GM12872 (cell line): ENCODE results near the gene ARSB.

Experiments used
- CTCF ChIP-seq: IDR thresholded peaks from 3 replicates; pipeline ENCODE4 v1.5.1; 2011; ENCODE audit warnings: low read depth, mild to moderate bottlenecking, low read length, moderate library complexity; ENCODE audit not compliant: insufficient read depth

The ARSB gene

DNA sequence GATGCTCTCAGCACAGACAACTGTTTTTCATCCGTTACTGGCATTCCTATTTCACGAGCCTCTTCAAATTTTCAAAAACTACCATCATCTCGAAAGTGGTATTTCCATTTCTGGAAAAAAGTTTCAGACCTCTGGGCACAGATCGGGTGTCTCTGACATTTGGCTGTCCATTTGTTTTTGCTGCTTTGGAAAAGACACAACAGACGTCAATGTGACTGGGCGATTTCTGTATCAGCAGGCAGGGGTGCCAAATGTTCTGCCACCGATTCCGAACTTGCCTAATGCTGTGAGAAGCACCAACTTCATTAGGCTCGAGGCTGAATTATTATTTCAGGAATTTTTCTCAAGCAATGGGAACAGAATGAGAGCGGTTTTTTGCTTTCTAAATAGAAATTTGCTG is 105.6 kb downstream of the ARSB start:
- no peak for TF ChIP-seq CTCF

DNA sequence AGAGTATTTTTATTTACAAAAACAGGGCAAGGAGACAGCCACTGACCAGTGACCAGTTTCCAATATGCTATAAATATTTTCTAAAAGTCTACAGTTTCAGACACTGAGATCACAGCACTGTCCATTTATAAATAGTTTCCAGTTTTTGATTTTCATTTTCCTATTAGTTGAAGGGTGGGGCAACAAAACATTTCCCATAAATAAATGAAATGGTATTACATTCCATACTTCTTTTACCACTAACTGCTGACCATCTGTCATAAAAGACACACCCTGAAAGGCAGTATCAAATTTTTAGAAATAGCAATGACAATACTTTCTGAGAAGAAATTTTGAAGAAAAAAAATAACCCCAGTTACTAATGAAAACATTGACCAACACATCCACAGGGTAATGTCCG is 126.7 kb downstream of the ARSB start:
- TF ChIP-seq CTCF, result no peak

GRCh38 chr5:78855026-78855425 is 130.1 kb downstream of the ARSB start:
- no peak for TF ChIP-seq CTCF

DNA sequence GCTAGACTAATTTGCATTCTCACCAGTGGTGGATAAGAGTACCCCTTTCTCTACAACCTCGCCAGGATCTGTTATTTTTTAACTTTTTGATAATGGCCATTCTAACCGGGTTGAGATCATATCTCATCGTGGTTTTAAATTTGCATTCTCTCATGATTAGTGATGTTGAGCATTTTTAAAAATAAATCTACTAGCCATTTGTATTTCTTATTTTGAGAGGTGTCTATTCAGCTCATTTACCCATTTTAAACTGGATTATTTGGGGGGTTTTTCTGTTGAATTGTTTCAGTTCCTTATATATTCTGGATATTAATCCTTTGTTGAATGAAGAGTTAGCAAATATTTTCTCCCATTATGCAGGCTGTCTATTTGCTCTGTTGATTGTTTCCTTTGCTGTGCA is 139.6 kb downstream of the ARSB start:
- no peak for TF ChIP-seq CTCF

DNA sequence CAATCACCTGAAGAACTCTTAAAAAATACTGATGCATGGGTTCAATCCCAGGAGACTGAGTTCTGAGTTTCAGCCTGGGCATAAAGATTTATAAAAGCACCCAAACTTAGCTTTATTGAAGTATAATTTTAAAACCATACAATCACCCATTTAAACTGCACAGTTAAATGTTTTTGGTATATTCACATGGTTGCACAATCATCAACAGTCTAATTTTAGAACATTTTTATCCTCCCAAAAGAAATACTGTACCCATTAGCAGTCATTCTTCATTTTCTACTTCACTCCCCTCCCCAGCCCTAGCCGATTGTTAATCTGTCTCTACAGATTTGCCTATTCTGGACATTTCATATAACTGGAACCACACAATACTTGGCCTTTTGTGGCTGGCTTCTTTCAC is 141.7 kb downstream of the ARSB start:
- TF ChIP-seq CTCF, result no peak

DNA sequence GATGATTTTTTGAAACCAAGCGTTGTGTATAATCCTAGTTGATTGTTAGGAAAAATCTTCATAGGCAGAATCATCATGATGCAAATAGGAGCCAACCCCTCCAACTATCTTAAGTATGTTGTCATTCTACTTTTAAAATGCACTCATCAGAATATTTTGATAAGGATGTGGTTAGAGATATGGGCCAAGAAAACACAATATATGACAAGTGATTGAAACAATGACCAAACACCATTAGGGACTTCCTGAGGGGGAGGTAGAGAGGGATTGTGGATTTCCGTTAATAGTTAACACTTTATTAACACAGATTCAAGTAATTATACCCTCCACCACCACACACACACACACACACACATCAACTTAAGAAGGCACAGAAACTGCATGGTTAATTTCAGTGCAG is 143.3 kb downstream of the ARSB start:
- TF ChIP-seq CTCF, result no peak

GRCh38 chr5:78838753-78839152 is 146.4 kb downstream of the ARSB start:
- no peak for TF ChIP-seq CTCF

- no peak for TF ChIP-seq CTCF
Measured at GRCh38 chr5:78837836-78838235, 147.3 kb downstream of the ARSB start.
